K562 (cell line): ENCODE measurements around the gene ISG20L2. TPM values are rescaled to one million over a fixed set of nuclear protein-coding genes. Genes with fewer than 3 reads are reported as not detected.
A peak's percentile ranks its signal among the peaks of the same experiment; 100 is the strongest.

ENCODE experiments used
- BRD9 ChIP-seq: fragments of 450-650 bp; IDR thresholded peaks from 2 replicates; pipeline ENCODE4 v1.6.1; 2018; ENCODE audit warnings: low read depth; ENCODE audit not compliant: partially characterized antibody
- CSDE1 ChIP-seq, 2 experiments: fragments of 450-650 bp; IDR thresholded peaks; 2 replicates each; pipeline ENCODE4 v1.6.1; 2016; ENCODE audit warnings: mild to moderate bottlenecking in 1 of 2
- HDAC2 ChIP-seq: fragments of 450-650 bp; IDR thresholded peaks from 2 replicates; pipeline ENCODE4 v1.6.1; 2016; ENCODE audit warnings: mild to moderate bottlenecking
- HDGF ChIP-seq: fragments of 450-650 bp; IDR thresholded peaks from 2 replicates; pipeline ENCODE4 v1.6.1; 2016
- IFI16 ChIP-seq: fragments of 250-450 bp; sonication (Bioruptor Pico); IDR thresholded peaks from 2 replicates; pipeline ENCODE4 v2.1.2; 2022; ENCODE audit warnings: mild to moderate bottlenecking, inconsistent platforms
- PHF8 ChIP-seq: fragments of 200-600 bp; sonication (generic); IDR thresholded peaks from 2 replicates; pipeline ENCODE4 v1.6.1; 2012; ENCODE audit warnings: mixed run types, mild to moderate bottlenecking, inconsistent platforms, low read length, moderate library complexity, borderline replicate concordance
- POLR2B ChIP-seq: fragments of 450-650 bp; IDR thresholded peaks from 2 replicates; pipeline ENCODE4 v1.6.1; 2018; ENCODE audit warnings: low read depth; ENCODE audit not compliant: partially characterized antibody
- POLR2G ChIP-seq: fragments of 200-400 bp; formaldehyde crosslinking; IDR thresholded peaks from 2 replicates; pipeline ENCODE4 v1.6.1; 2017; ENCODE audit warnings: low read depth, mild to moderate bottlenecking, antibody characterized with exemption, low read length, moderate library complexity
- PTBP1 ChIP-seq: fragments of 200-400 bp; formaldehyde crosslinking; IDR thresholded peaks from 2 replicates; pipeline ENCODE4 v1.6.1; 2017; ENCODE audit warnings: low read depth, low read length
- RBFOX2 ChIP-seq: fragments of 200-400 bp; formaldehyde crosslinking; IDR thresholded peaks from 2 replicates; pipeline ENCODE4 v1.6.1; 2017; ENCODE audit warnings: low read depth, mild to moderate bottlenecking, low read length, moderate library complexity
- SAP30 ChIP-seq: fragments of 200-600 bp; sonication (generic); IDR thresholded peaks from 2 replicates; pipeline ENCODE4 v1.6.1; 2012; ENCODE audit warnings: borderline replicate concordance, low read depth, mild to moderate bottlenecking, moderate library complexity, low read length, control low read depth, inconsistent platforms; ENCODE audit not compliant: insufficient read depth, poor library complexity, severe bottlenecking
- SREBF1 ChIP-seq: fragments of 150-350 bp; IDR thresholded peaks from 2 replicates; pipeline ENCODE4 v1.6.1; 2014; ENCODE audit warnings: antibody characterized with exemption, low read depth, low read length, borderline replicate concordance
- ZNF316 ChIP-seq: fragments of 450-650 bp; IDR thresholded peaks from 2 replicates; pipeline ENCODE4 v1.6.1; 2016
- ZNF395 ChIP-seq: fragments of 200-800 bp; sonication (Bioruptor generic); IDR thresholded peaks from 2 replicates; pipeline ENCODE4 v1.6.1; 2017; ENCODE audit warnings: missing genetic modification characterization, missing compliant biosample characterization
- polyA plus RNA-seq, 8 experiments: library from polyadenylated mRNA; depleted of rRNA in 4 of 8; stranded (reverse) in 5 of 8; unstranded in 3 of 8; fragments of >200 nt; fragmentation: Nextera tagmentation in 2 of 8; fragmentation: Illumina TruSeq in 1 of 8; extraction: Ambion mirVana in 2 of 8; extraction: Trizol in 1 of 8; gene quantifications; 2 replicates each; pipeline versions ENCODE4 v1.2.1 to v1.2.3, GENCODE V29; 2011 to 2014; ENCODE audit warnings: inconsistent platforms in 1 of 8, missing spikeins in 1 of 8
- total RNA-seq, 7 experiments: library from RNA; depleted of rRNA in 6 of 7; stranded (reverse); fragments of >200 nt in 6 of 7; fragmentation: Illumina TruSeq in 2 of 7; extraction: Trizol in 2 of 7; gene quantifications; 2 replicates each; pipeline versions ENCODE4 v1.2.1 to v1.2.3, GENCODE V29; 2011 to 2021; ENCODE audit warnings: low replicate concordance in 1 of 7
- TF ChIP-seq, protein P1 (sequence below), 3 experiments: fragments of 200-800 bp in 1 of 3; sonication (Bioruptor generic) in 1 of 3; sonication (generic) in 1 of 3; formaldehyde crosslinking in 1 of 3; IDR thresholded peaks; 2 replicates each; pipeline versions ENCODE4 v1.6.1 to v1.8.0; 2016 to 2022; ENCODE audit warnings: mild to moderate bottlenecking in 2 of 3, missing compliant biosample characterization in 2 of 3, missing genetic modification characterization in 2 of 3, missing genetic modification reagents in 1 of 3
- TF ChIP-seq, protein P2 (sequence below): fragments of 200-800 bp; sonication (Bioruptor generic); IDR thresholded peaks from 2 replicates; pipeline ENCODE4 v1.6.1; 2017; ENCODE audit warnings: missing genetic modification characterization, missing compliant biosample characterization
- TF ChIP-seq, protein P3 (sequence below): fragments of 250-450 bp; sonication (Bioruptor Pico); IDR thresholded peaks from 2 replicates; pipeline ENCODE4 v1.4.0; 2020; ENCODE audit warnings: borderline replicate concordance

The ISG20L2 gene
- total and polyA plus RNA-seq, 9 of the 15 experiments (the other 6 are each of a cell fraction or from before 2014, with no cell fraction given), result 21.3 to 130 (median 50.3) TPM

- TF ChIP-seq, protein P1, sequence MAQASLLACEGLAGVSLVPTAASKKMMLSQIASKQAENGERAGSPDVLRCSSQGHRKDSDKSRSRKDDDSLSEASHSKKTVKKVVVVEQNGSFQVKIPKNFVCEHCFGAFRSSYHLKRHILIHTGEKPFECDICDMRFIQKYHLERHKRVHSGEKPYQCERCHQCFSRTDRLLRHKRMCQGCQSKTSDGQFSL (CRISPR knock-in tag; IDR thresholded peaks at IDR 0.05), result peak; percentile 71; the same call in 1 of the 2 replicates
- TF ChIP-seq, protein P1 (tag; IDR thresholded peaks at IDR 0.05), result peak in 1 of 2 experiments; percentile 61; a peak in 1 of 4 replicates
- TF ChIP-seq, protein P2, sequence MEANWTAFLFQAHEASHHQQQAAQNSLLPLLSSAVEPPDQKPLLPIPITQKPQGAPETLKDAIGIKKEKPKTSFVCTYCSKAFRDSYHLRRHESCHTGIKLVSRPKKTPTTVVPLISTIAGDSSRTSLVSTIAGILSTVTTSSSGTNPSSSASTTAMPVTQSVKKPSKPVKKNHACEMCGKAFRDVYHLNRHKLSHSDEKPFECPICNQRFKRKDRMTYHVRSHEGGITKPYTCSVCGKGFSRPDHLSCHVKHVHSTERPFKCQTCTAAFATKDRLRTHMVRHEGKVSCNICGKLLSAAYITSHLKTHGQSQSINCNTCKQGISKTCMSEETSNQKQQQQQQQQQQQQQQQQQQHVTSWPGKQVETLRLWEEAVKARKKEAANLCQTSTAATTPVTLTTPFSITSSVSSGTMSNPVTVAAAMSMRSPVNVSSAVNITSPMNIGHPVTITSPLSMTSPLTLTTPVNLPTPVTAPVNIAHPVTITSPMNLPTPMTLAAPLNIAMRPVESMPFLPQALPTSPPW (CRISPR knock-in tag), result peak; percentile 75
- TF ChIP-seq SAP30, result no peak
- TF ChIP-seq CSDE1 (IDR thresholded peaks at IDR 0.05), result no peak
- peak; percentile 67; the same call in 1 of the 2 replicates for TF ChIP-seq PHF8
- peak; percentile 89 for TF ChIP-seq POLR2B
- peak; percentile 70 for TF ChIP-seq POLR2G
- peak; percentile 85; the same call in 1 of the 2 replicates for TF ChIP-seq HDGF
- TF ChIP-seq IFI16, result no peak
- peak; percentile 34; the same call in 1 of the 2 replicates for TF ChIP-seq ZNF316
- TF ChIP-seq, protein P3, sequence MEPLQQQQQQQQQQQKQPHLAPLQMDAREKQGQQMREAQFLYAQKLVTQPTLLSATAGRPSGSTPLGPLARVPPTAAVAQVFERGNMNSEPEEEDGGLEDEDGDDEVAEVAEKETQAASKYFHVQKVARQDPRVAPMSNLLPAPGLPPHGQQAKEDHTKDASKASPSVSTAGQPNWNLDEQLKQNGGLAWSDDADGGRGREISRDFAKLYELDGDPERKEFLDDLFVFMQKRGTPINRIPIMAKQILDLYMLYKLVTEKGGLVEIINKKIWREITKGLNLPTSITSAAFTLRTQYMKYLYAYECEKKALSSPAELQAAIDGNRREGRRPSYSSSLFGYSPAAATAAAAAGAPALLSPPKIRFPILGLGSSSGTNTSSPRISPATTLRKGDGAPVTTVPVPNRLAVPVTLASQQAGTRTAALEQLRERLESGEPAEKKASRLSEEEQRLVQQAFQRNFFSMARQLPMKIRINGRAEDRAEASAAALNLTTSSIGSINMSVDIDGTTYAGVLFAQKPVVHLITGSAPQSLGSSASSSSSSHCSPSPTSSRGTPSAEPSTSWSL, result 0 out of 2 replicates have a peak, but pooled peaks have one; percentile 2
- TF ChIP-seq SREBF1, result no peak
- peak; percentile 70 for TF ChIP-seq RBFOX2
- TF ChIP-seq HDAC2, result peak; percentile 62; the same call in 1 of the 2 replicates
- peak; percentile 77 for TF ChIP-seq BRD9
- TF ChIP-seq ZNF395 (CRISPR knock-in tag), result peak; percentile 74; the same call in 1 of the 2 replicates
- TF ChIP-seq PTBP1, result peak; percentile 69
Measured at GRCh38 chr1:156692925-156693847, 35.4 kb downstream of the ISG20L2 start (continued).
